ENCODE measurements around the gene SEM1.
"Not testable (repeated sequence)": the region's sequence is repeated elsewhere in the genome, so short reads cannot be mapped to it uniquely, and the experiment has no call there.

Gene SEM1

DNA sequence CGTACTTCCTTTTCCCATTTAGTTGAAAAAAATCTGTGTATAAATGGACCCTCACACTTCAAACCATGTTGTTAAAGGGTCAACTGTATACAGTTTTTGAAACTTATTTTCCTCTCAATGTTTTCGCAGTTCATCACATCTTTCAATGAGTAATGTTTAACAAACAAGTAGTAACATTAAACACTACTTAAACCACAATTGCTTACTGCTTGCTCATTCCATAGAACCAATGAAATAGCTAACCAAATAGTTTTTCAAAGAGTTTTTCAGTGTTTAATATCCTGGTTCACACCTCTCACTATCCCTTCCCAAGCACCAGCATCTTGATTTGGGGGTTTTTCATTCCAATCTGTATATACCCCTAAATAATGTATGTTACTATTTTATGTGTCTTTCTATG, 9.1 kb downstream of the SEM1 start:
- DNase-seq = no peak

DNA sequence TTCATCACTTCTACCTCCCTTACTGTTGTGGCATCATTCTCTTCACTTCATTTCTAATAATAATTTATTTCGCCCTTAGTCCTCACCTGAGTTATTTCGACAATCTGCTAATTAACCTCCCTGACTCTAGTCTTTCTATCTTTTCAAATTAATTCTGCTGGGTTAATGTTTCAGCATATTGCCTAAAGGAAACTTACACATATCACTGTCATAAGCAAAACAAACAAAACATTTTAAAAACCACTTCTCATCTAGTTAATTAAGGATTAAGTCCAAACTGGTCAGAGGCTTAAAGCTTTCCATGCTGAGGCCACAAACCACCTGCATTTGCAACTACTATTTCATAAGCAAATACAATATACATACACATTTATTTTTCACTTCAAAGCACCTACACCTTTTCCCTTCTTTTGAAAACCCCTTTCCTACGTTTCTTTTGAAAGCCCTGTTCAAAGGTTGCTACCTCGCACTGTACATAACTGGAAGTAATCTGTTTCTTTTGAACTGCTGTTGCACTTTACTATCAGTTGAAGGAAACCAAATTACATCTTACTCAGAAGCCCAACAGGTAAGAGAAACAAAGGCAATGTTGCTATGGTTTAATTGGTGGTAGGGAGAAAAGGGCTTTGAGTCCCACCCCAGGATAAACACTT, 10.3 kb downstream of the SEM1 start:
- no peak for DNase-seq

DNA sequence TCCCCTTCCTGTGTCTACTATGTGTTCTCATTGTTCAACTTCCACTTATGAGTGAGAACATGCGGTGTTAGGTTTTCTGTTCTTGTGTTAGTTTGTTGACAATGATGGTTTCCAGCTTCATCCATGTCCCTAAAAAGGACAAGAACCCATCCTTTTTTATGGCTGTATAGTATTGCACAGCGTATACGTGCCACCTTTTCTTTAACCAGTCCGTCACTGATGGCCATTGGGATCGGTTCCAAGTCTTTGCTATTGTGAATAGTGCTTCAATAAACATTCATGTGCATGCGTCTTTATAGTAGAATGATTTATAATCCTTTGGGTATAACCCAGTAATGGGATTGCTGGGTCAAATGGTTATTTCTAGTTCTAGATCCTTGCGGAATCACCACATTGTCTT, 11.2 kb downstream of the SEM1 start:
- not testable (repeated sequence) for DNase-seq

DNA sequence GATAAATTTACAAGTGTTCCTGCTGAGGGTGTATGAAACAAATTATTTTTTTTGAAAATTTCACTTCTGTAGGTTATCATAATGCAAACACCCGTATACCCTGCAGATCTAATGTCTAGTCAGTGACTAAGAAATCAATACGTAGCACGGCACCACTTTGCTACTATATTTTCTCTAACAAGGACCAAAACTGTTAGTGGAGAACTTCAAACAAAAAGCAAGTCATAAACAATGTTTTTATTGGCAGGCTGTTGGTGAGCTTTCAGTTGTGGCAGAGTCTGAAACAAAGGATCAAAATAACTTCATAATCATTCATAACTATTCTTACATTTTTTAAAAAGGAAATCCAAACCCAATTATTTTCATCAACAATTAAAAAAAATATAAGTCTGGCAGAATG, 11.8 kb downstream of the SEM1 start:
- DNase-seq = no peak

DNA sequence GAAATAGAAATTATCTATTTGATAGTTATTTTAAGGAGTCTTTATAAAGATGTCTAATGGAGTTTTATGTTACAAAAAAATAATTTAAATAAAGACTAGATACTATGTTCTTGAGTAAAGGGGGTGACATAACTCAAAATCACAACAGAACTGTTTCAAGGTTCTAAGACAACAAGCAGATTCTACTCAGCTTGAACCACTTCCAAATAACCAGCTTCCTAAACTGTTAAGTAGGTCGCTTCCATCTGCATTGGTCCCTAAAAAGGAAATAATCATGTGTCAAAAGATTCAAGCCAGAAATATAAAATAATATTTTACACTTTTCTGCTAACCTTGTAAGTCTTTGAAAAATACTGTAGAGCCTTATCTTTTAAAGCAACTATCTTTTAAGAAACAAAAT, 14.1 kb downstream of the SEM1 start:
- DNase-seq = no peak

DNA sequence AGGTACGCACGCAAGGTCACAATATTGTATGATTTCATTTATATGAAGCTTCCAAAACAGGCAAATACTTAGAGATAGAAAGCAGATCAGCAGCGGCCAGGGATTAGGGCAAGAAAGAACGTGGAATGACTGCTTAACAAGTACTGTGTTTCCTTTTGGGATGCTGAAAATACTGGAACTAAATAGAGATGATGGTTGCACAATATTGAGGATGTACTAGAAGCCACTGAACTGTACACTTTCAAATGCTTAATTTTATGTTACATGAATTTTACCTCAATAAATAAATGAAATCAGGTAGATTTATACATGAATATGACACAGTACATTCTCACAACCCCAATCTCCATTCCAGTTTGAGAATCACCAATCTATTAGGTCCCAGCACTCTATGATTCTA, 15.6 kb downstream of the SEM1 start:
- no peak for DNase-seq

DNA sequence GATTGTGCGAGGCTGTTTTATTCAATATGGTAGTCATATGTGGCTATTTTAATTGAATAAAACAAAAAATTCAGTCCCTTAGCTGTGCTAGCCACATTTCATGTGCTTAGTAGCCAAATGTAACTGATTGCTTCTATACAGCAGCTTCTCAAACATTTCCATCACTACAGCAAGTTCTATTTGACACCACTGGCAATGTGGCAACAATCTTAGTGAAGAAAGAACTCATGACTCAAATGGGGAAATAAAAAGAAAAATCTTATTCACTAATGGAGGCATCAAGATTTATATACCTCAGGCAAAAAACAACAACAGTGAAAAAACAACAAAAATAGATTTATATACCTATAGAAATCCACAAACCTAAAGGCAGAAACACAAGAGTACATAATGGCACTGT, 17.9 kb downstream of the SEM1 start:
- no peak for DNase-seq

DNA sequence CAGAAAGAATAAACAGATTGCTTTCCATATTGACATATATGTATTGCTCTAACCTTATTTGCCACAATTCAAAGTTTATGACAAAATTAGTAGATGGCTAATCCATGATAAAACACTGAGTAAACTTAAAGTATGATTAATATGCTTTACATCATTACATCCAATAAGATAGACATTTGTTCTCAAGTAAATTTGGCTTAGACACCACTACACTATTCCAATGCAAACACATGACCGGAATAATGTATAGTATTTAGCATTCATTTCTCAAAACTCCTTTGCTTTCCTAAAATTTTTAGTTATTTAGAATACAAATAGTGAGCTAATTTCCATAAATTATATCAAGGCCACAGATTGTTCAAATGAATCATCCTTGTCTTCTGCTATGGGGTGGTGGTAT, 20.2 kb downstream of the SEM1 start:
- DNase-seq = no peak

DNA sequence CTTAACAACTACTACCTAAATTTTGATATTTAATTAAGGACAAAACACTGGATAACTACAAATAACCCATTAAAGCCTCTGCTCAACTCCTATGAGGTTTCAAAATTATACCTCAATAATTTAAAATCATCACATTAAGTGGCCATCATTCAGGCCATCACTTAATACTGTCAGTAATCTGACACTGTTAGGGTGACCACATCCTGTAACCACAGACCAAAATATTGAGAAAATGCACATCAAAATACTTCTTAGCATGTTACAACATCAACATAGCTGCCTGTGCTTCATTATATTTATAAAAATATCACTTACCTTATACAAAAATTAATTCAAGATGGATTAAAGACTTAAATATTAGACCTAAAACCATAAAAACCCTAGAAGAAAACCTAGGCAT, 23.3 kb downstream of the SEM1 start:
- DNase-seq = no peak

DNA sequence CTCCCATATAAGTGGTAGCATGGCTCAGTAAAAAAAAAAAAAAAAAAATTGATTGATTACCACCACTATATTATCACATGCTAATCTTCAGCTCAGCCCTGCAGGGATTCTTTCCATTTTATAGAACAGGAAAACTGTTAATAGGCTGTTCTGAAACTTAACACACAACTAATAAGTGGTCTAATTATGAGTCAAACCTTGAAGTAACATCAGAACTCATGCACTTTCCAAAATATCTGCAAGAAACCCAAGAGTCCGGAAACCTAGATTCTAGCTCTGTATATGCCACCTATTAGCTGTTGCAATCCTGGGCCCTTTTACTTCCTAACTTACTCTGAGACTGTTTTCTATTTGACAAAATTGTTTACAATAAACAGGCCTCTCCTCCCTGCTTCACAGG, 23.9 kb downstream of the SEM1 start:
- DNase-seq = peak; percentile 42

DNA sequence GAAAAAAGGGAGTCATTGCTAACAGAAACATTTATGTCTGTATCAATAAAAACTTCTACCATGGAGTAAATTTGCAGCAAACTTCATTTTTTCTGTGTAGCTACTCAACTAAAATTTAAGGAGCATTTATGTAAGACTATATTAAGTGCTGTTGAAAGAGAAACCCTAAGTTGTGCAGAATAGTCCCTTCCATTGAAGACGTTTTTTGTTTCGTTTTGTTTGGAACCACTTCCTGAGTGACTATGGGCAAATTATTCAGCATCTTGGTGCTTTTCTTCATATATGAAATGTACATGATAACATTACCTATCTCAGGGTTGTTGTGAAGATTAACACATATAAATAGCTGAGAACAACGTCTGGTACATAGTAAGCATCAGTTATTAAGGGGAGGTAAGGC, 24.3 kb downstream of the SEM1 start:
- DNase-seq = peak; percentile 23

DNA sequence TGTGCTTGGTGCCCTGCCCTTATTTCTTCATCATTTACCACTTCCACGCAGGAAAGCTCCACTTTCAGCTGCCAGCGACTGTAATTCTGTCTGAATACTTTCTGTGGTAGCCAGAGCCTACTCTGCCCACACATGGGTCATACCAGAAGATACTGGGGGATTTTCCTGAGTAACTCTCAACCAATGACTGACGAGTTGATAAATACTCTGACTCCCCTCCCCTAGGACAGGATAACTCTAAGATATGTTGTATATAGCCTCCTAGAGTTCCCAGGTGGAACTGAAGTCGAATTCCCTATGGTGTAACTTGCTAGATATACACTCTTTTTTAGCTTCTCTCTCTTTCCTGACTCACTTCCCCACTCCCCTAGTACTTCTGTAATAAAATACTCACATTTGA, 29.8 kb downstream of the SEM1 start:
- DNase-seq = no peak

DNA sequence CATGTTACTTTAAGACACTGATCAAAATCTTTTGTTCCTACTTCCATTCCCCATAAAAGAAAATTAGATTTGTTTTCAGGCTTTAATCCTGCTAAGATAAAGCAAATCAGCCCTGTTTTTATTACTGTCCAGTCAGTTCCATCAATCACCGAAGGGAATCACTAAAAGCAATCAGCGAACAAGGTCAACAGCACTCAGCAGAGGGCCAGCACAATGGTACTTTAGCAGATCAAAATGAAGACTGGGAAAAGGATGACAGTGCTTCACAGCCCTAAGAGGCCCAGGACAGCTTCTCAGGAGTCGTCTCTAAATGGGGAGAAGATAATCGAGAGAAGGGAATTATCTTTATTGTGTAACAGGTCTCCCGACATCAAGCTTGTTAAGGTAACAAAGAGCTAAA, 32.7 kb downstream of the SEM1 start:
- no peak for DNase-seq

DNA sequence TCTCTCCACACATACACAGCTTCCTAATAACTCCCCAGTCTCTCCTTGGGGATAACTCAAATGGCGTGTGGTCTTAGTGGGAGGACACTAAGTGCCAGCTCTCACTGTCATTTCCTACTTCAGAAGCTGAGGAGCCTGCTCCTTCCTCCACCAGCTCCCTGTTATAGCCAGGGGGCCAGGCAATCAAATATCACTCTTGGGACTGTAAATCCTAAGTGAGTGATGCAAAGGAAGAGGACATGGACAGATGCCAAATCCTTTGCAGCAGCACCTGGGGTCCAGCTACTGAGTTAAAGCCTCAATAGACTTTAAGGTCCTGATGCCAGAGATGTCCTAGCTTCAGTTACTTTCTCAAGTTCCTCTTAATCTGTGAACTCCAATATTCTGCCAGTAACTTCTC, 34.1 kb downstream of the SEM1 start:
- no peak for DNase-seq

DNA sequence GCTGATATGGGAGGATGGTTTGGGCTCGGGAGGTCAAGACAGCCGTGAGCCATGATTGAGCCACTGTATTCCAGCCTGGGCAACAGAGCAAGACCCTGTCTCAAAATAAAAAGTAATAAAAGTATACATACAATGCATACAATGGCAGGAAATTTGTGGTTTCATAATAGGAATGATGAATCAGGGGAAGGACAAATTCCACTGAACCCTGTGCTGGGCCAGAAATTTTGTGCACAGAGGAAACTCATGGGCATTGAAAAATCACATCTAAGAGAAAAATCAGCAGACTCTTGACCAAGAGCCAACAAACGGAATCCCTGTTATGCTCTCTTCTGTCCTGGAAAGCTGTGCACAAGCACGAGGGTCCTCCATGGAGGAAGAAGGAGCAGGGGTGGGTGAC, 35.1 kb downstream of the SEM1 start:
- DNase-seq = no peak

DNA sequence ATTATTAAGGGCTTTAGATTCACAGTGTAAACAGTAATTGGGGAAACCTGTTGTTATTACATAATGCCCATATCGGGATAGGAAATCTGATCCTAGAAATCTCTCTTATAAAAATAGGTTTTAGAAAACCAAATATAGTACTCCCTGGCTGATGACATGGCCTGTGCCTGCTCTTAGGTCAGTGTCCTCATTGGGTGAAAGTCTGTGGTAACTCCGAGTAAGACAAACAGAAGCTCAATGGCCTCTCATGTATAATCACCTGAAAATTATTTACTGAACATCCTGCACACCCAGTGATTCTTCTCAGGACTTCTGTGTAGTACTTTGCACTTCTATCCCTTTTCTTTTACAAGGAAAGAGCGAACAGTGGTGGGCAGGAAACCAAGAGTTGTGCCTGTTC, 37.8 kb downstream of the SEM1 start:
- DNase-seq = no peak

DNA sequence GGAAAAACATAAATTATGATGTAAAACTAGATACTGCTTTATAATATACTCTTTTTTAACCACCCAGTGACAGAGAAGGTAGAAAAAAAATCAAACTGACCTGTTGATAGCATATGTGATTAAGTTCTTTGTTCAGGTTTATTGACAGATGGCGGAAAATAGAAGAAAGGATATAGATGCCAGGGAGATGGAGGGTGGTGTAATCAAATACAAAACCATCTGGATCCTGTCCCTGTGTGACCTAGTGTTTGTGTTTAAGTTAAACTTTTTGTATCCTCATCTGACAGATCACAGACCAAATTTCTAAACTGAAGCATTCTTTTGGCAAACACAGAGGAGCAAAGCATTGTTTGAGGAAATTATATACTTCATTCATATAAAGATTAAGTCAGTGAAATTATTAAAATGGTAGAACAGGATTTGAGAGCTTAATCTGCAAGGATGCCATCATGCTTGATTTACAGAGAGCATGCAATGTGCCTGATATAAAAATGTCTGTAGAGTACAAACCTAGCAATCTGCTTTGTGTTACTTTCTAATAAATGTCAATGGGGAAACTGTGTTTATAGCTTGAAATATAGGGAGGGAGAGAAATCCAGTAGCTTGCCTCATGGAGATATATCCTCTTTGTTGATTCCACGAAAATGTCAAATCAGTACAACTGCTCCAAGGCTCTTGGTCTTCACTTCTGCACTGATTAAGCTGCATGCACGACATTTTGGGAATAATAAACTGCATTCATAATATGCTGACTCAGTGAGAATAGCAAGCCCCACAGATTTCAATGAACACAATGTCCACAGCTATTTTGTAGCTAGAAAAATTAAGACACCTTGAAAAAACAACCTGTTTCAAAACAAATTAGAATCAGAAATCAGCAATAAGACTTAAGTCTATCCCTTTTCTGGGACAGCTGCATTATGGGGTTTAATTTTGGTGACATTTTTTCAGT, 39.0 kb downstream of the SEM1 start:
- DNase-seq = no peak

DNA sequence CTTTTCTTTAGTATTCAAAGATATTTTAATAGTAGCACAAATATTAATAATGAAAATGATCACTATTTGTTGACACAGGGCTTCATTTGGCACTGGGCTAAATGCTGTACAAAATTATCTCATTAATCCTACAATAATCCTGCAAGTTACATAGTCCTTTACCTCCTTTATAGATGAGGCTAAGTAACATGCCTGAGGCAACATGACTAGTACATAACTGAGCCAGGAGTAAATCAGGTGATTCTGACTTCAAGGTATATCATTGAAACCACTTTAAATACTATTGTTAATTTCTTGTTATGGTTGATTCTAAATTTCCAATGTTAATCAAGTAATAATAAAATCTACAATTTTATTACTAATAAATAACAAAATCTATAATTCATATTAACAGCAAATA, 39.8 kb downstream of the SEM1 start:
- DNase-seq = no peak

DNA sequence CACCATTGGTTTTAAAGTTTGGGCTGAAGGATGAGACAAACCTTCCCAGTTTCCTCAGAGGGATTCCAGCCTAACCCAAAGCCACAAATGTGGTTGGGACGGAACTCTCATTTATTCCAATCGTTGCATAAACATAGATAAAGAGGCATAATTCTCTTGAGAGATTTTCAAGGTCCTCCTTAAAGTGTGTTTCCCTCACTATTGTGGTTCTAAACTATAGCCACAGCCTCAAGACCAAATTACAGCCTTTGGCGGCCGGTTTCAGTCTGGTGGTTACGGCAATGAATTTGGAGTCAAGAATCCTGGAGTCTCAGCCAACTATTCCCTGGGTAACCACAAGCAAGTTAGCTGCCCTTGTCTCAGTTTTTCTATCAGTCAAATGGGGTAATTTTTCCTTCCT, 42.6 kb downstream of the SEM1 start:
- no peak for DNase-seq

DNA sequence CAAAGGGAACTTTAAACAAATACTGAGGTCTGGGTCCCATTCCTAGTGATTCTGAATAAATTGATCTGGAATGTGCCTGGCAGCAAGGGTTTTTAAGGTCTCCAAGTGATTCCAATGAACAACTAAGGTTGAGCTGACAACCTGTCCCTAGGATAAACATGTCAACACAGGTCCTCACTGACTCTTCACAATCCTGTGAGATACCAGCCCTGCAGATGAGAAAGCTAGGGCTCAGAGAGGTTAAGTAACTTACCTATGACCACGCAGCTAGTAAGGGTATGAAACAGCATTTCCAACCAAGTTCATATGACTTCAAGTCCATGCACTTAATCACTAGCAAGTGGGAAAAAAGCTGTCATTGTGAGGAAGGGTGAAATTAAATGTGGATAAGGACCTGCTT, 44.0 kb downstream of the SEM1 start:
- DNase-seq = no peak

DNA sequence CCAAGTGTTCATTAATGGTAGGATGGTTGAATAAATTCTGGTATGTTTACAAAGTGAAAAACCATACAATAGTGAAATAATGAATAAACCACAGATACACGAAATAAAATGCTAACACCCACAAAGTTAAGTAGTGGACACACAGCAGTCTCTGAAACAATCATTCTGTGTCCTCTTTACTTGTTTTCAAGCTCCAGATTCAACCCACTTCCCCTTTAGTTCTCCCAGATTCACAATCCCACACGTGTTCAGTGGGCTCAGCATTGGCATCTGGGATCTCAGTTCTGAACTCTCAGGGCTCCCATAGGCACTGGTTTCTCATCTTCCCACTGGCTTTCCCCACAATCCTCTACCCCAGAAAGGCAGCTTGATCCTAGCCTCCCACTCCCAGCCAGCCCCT, 44.9 kb downstream of the SEM1 start:
- no peak for DNase-seq

DNA sequence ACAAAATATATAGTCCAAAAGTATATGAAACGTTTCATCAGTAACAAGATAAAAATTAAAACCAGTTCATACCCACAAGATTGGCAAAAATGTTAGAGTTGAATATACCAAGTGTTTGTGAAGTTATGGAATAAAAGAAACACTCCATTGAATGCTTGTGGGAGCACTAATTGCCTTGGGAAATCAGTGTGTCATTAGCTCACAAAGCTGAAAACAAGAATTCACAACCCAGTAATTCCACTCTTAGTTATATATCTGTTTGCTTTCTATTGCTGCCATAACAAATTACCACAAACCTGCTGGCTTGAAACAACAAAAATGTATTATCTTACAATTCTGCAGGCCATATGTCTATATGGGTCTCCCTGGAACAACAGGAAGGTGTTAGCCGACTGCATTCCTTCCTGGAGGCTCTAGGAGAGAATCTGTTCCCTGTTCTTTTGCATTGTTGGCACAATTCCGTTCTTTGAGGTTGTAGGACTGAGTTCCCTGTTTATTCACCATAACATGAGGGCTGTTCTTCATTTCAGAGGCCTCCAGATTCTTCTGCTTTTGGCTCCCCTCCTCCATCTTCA, 45.7 kb downstream of the SEM1 start:
- DNase-seq = no peak

DNA sequence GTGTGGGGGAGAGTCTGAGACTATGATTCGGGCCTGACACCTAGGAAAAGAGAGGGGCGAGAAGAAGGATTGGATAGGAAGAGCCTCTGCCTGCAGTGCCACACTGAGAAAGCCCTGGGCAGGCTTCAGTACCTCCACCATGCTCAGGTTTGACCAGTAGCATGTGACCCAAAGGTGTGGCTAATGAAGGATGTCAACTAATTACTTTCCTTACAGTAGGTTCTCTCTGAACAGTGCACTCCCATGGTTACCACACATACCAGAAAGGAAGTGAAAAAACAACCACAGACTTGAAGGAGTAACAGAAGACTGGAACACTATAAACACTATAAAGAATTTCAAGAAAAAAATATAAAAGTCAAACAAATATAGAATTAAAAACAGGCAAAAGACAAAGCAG, 46.2 kb downstream of the SEM1 start:
- peak; percentile 1 for DNase-seq

DNA sequence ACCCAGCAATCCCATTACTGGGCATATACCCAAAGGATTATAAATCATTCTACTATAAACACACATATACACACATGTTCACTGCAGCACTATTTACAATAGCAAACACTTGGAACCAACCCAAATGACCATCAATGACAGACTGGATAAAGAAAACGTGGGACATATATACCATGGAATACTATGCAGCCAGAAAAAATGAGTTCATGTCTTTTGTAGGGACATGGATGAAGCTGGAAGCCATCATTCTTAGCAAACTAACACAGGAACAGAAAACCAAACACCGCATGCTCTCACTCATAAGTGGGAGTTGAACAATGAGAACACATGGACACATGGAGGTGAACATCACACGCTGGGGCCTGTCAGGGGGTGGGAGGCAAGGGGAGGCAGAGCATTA, 47.5 kb downstream of the SEM1 start:
- DNase-seq = not testable (repeated sequence)

Data from activated CD4-positive, alpha-beta T cell treated with anti-CD3 and anti-CD28 coated beads, Interleukin-2, Interleukin-6, amounts not matched to agents 100 ng/mL and 50 ng/mL, durations not matched to agents 16 hours and 8 hours (primary cell).